Skeletal muscle tissue (tissue), 4 donors: ENCODE data around the gene SIRT3. TPM values are rescaled to one million over a fixed set of nuclear protein-coding genes. Genes with fewer than 3 reads are reported as not detected.
"Not testable (repeated sequence)": the region's sequence is repeated elsewhere in the genome, so short reads cannot be mapped to it uniquely, and the experiment has no call there.

Experiments
- H3K27ac ChIP-seq: one replicate; pipeline ENCODE4 v1.7.0; 2013; ENCODE audit warnings: mild to moderate bottlenecking, low read depth, low read length, inconsistent platforms
- H3K27me3 ChIP-seq, 3 donors: one replicate each; pipeline ENCODE4 v1.7.0; 2013; ENCODE audit warnings: low read length in 3 of 3; ENCODE audit not compliant: control insufficient read depth in 3 of 3, insufficient read depth in 3 of 3
- H3K36me3 ChIP-seq, 3 donors: one replicate each; pipeline ENCODE4 v1.7.0; 2013; ENCODE audit warnings: low read length in 3 of 3; ENCODE audit not compliant: control insufficient read depth in 3 of 3, insufficient read depth in 3 of 3
- H3K4me1 ChIP-seq, 3 donors: one replicate each; pipeline ENCODE4 v1.7.0; 2013; ENCODE audit warnings: low read length in 3 of 3, mild to moderate bottlenecking in 3 of 3; ENCODE audit not compliant: control insufficient read depth in 3 of 3, insufficient read depth in 3 of 3
- H3K4me3 ChIP-seq, 3 donors: one replicate each; pipeline ENCODE4 v1.7.0; 2013; ENCODE audit warnings: low read length in 3 of 3
- H3K9ac ChIP-seq, 3 donors: one replicate each; pipeline ENCODE4 v1.7.0; 2013; ENCODE audit warnings: low read length in 3 of 3, mild to moderate bottlenecking in 3 of 3, moderate library complexity in 2 of 3, low read depth in 1 of 3
- H3K9me3 ChIP-seq, 3 donors: one replicate each; pipeline ENCODE4 v1.7.0; 2013; ENCODE audit warnings: low read length in 3 of 3; ENCODE audit not compliant: control insufficient read depth in 3 of 3
- total RNA-seq: library from RNA; depleted of rRNA; stranded (reverse); fragments of >200 nt; gene quantifications from one replicate; pipeline ENCODE4 v1.2.3, GENCODE V29; 2014
- donor health status: Osteomylitis.

The SIRT3 gene
- total RNA-seq, 1 donor from 2014 or later: 14.6 TPM

- not testable (repeated sequence) for H3K9me3 ChIP-seq, H3K9ac ChIP-seq, H3K36me3 ChIP-seq, H3K27me3 ChIP-seq, H3K4me1 ChIP-seq, H3K4me3 ChIP-seq, H3K27ac ChIP-seq
Observed at GRCh38 chr11:189200-189783, 46.9 kb downstream of the SIRT3 start.

DNA sequence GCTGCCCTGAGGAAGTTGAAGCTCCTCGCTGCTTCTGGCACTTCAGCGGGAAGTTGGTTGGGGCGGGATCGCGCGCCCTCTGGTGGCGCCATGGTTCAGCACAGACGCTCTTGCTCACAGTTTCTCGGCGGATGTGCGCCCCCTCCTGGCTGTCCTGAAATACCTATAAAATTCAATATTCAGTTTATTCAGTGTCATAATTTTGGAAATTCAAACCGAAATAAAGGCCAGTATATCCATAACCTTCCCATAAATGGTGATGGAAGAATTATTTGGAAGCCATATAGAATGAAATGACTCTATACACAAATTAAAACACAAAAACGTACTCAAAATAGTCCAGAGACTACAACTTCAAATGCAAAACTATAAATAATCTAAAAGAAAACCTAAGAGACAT lies 55.9 kb downstream of the SIRT3 start:
- not testable (repeated sequence) for H3K9ac ChIP-seq, H3K36me3 ChIP-seq, H3K27me3 ChIP-seq, H3K27ac ChIP-seq, H3K4me1 ChIP-seq, H3K9me3 ChIP-seq, H3K4me3 ChIP-seq

Other genes with a start within 250 kb of the SIRT3 start
- gene SCGB1C1, start 43.3 kb downstream of the SIRT3 start, total RNA-seq: not detected
- 8.9 TPM for gene BET1L, start 28.9 kb downstream of the SIRT3 start, total RNA-seq
- gene RIC8A, start 28.6 kb downstream of the SIRT3 start, total RNA-seq: 87.7 TPM
- 104 TPM for gene PSMD13, start 634 bp upstream of the SIRT3 start, total RNA-seq
- gene NLRP6, start 42.1 kb upstream of the SIRT3 start, total RNA-seq: not detected
- gene PGGHG, start 52.8 kb upstream of the SIRT3 start, total RNA-seq: 2.6 TPM
- not detected for gene IFITM5, start 63.2 kb upstream of the SIRT3 start, total RNA-seq
- 6.3 TPM for gene IFITM2, start 71.5 kb upstream of the SIRT3 start, total RNA-seq
- gene IFITM1, start 77.7 kb upstream of the SIRT3 start, total RNA-seq: 13.0 TPM
- gene IFITM3, start 84.5 kb upstream of the SIRT3 start, total RNA-seq: 15.7 TPM
- gene B4GALNT4, start 133.2 kb upstream of the SIRT3 start, total RNA-seq: 5.2 TPM
- 1.0 TPM for gene PKP3, start 157.9 kb upstream of the SIRT3 start, total RNA-seq
- gene SIGIRR, start 178.7 kb upstream of the SIRT3 start, total RNA-seq: 5.7 TPM
- not detected for gene ANO9, start 205.7 kb upstream of the SIRT3 start, total RNA-seq
- gene PTDSS2, start 213.9 kb upstream of the SIRT3 start, total RNA-seq: 21.4 TPM